DMS114 treated with DMSO at 0.1 percent for 48 hours (cell line): ENCODE measurements around the gene NKAPD1.
"Not testable (repeated sequence)": the region's sequence is repeated elsewhere in the genome, so short reads cannot be mapped to it uniquely, and the experiment has no call there.

Source experiments
- DNase-seq: peaks from one replicate; lab custom pipeline; 2025; ENCODE audit not compliant: unreplicated experiment; lab: John Stamatoyannopoulos, UW

NKAPD1 gene

DNA sequence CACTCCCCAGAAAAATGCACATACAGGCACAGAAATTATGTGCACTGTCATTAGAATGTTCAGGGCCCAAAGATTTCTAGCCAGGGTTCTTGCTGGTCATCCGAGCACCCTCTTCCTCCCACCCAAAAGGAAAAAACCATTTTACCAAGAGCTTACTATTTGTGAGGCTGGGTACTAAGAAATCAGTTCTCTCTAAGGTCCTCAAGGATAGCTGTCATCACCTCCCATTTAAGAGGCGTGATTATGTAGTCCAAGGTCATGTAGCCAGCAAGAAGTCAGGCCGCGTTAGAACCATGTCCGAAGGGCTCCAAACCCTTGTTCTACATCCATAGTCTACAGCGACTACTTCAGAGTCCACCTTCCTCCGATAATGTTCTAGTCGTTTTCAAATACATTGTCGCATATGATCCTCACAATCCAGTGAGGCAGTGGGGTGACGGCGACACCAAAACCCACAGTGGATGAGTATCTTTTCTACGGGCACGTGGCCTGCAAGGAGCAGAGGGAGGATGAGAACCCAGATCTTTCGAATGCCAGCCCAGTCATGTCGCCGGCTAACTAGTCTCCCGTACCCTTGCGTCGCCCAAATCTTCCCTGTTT, 11.8 kb downstream of the NKAPD1 start:
- DNase-seq = no peak

DNA sequence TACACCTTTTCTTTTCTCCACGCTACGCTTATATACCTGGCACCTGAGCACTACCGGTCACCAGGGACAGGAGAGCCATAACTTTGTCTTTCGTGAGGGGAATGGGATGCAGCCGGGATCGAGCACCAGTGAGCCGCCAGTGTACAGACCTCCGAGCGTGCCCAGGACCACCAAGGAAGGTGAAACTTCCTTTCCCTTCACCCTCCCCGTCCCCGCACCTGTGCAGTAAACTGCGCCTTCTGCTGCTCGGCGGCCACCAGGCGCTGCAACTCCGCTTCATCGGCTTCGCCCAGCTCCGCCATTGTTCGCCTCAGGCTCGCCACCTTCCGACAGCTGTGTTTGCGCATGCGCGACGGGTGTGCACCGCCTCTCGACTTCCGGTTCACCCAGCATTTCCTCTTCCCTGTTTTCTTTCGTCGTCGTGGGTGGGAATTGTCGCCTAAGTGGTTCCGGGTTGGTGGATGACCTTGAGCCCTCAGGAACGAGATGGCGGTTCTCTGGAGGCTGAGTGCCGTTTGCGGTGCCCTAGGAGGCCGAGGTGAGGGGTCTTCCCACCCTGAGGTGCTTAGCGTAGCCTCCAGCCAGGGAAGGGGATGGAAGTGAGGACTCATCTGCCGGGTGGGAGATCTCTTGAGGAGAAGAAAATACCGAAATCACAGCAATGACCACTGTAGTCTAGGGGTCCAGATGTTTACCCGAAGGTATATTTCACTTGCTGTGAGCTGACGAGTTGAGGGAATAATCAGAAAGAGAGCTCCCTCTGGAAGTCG, 12.5 kb downstream of the NKAPD1 start, which contains the start of the genes SDHD and TIMM8B:
Gene SDHD (plus strand): TSS at position 452 of the 770 bp plus-strand sequence. CDS start 35 bp downstream, at position 487.
Gene TIMM8B (minus strand): TSS at position 335 of the 770 bp plus-strand sequence. CDS start 33 bp downstream, at position 302.
- DNase-seq = peak; percentile 87

DNA sequence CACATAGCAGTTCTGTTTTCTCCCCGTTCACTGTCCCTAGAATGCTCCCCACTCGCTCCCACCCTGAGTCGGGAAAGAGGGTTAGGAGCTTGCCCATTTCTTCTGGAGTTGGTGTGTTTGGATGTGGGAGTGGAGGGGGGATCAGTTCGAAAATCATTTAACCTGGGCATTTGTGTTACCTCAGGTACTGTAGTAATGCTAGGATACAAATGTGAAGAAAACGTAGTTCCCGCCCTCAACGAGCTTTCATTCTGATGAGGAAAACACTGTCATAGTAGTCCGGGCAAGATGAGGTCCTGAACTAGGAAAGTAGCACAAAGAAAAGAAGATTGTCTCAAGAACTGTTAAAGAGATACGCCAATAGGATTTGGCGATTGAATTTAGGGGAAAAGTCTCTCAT, 13.1 kb downstream of the NKAPD1 start:
- no peak for DNase-seq

DNA sequence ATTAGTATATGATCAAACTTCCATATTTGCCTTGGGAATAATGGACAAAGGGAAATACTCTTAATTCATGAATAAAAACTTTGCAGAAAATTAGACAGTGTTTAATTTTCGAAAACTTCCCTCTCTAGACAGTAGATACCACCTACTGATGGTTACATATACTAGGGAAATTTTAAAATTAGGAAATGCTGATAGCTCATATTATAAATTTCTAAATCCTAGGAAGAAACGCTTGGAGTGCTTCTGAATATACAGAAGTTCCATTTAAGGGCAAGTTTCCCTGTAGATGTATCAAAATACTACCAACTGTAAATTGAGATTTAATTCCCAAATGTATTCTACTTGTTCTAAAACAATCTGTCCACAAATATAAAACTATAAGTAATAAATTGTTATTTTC, 21.2 kb downstream of the NKAPD1 start:
- not testable (repeated sequence) for DNase-seq

DNA sequence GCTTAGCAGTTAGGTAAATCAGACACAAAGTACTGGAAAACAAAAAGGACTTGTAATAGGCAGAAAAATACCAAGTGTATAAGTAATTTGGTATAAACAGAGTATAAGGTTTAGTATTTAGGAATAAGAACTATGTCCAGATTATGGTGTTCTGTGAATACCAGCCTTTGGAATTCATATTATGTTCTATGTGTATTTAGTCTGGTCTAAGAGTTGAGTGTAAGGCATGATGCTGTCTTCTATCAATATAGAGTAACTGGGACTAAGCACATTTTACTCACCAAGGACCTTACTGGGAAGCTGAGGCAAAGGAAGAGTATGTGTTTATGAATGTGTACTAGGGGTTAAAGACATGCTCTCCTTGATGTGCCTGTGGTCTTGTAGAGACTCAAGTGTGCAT, 22.1 kb downstream of the NKAPD1 start:
- no peak for DNase-seq

DNA sequence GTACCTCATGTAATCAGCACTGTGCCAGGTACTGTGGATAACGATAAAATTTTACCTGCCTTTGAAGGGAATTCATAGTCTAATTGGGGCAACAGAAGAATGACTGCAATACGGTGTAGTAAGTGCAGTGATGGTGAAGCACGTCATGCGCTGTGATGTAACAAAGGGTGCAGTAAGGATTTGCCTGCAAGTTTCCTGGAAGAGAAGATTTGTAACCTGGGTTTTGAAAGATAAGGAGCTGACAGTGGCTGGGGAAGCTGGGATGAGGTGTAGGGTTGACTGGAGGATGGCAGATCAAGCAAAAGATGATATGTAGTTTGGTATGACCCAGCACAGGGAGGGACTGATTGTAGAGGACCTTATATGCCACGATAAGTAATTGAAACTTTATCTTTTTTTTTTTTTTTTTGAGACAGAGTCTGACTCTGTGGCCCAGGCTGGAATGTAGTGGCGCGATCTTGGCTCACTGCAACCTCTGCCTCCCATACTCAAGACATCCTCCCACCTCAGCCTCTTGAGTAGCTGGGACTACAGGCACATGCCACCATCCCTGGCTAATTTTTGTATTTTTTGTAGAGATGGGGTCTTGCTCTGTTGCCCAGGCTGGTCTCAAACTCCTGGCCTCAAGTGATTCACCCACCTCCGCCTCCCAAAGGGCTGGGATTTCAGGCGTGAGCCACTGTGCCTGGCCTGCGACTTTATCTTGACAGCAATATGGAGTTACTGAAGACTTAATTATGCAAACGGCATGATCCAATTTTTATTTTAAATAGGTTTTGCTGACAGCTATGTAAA, 23.8 kb downstream of the NKAPD1 start:
- no peak for DNase-seq

DNA sequence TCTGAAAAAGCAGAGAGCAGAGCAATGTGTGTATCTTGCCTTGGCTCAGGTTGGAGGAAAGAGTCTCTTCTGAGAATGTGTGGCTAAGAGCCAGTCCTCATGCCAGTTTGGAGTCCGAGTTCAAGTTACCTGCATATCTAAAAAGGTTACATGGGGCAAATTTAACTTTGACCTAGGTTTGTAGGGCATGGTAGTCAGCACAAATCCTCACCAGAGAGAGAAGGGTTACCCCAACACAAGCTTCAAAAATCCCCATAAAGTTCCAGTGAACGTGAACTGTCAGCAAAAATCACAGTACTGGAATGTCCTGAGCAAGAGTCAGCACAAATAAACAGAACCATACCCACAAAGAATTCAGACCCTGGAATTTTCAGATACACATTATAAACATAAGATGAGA, 26.4 kb downstream of the NKAPD1 start:
- DNase-seq = no peak

DNA sequence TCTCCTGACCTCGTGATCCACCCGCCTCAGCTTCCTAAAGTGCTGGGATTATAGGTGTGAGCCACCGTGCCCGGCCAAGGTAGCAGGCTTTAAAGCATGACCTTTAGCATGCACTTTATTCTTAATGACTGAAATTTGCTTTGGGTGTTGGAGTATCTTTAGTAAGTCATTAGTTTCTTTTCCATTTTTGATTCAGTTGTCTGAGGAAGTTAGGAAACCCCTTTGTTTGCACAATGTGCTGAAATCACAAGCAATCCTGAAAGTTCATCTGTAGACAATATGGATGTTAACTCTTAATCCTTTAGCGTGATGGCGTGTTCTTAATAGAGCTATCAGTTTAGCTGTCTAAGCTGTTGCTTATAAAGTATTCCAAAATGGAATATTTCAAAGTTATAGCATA, 29.3 kb downstream of the NKAPD1 start:
- DNase-seq = no peak

DNA sequence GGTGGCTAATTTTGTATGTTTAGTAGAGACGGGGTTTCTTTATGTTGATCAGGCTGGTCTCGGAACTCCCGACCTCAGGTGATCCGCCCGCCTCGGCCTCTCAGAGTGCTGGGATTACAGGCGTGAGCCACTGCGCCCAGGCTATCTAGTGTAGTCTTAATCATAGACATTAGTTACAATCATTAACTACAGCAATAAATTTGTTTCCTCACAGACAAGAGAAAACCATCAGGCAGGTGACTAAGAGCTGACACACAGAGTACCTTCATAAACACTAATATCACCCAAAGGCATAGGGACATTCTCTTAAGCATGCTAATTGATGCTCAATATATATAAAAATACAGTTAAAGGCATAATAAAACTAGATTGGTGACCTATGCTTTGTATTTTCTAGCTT, 32.0 kb downstream of the NKAPD1 start:
- no peak for DNase-seq

DNA sequence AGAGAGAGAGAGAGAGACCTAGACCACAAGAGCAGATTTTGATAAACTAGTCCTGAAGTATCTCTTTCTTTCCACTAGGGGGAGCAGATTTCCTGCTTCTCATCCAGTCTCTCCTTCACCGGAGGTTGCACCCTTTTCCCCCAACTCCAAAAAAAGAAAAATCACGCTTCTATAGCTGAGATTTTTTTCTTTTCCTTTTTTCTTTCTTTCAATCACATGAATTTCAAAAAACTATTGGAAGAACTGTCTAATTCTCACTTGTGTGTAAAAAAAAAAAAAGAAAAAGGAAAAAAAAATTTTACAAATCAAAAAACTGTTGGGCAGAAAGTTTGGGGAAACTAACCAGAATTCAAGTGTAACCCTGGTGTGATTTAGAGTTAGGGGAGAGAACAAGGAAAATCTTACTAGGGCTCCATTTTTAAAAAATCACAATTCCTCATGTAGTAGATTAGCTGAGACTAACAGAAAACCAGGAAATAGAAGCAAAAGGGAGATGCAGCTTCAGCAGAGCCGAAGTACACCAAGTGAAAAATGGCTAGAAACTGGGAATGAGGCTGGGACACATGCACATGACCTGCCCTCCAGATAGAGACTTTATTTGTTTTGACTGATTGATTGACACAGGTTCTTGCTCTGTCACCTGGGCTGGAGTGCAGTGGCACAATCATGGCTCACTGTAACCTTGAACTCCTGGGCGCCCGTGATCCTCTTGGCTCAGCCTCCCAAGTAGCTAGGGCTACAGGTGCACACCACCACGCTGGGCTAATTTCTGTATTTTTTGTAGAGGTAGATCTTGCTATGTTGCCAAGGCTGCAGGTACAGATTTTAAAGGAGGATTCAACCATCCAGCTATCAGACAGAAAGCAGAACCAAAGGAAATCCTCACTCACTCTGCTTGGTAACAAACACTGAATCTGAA, 39.7 kb downstream of the NKAPD1 start:
- DNase-seq = peak; percentile 73

DNA sequence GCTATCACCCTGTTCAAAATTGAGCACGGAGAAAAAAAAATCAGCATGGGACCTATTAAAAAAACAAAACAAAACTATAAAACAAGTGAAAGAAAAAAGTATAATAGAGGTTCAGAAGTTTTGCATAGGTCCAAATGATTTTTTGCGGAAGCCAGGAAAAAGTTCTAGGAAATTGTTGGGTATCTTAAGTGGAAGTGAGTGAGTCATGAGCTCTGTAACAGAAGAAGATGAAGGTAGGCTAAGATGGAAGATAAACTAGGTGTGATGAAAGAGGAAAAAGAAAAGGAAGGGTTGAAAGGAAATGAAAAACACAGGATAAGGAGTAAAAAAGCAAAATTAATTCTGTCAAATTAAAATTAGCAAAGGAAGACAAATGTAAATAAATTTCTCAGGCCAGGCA, 40.4 kb downstream of the NKAPD1 start:
- DNase-seq = no peak

DNA sequence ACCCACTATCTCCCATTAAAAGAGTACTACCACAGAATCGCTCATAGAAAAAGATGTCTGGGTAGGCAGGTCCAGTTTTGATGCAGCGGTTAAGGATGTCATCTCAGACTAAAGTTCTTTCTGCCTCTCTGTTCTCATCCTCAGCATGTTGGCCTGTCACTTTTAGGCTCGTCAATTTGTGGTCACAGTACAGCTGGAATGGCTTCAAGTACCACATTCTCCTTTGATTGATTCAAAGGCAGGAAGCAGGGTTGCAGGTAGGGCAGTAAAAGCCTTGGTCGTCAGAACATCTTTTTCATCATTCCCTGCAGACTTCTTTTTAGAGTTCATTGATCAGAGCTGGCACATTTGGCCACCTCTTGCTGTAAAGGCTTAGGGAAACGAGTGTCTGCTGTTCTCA, 41.3 kb downstream of the NKAPD1 start:
- no peak for DNase-seq

DNA sequence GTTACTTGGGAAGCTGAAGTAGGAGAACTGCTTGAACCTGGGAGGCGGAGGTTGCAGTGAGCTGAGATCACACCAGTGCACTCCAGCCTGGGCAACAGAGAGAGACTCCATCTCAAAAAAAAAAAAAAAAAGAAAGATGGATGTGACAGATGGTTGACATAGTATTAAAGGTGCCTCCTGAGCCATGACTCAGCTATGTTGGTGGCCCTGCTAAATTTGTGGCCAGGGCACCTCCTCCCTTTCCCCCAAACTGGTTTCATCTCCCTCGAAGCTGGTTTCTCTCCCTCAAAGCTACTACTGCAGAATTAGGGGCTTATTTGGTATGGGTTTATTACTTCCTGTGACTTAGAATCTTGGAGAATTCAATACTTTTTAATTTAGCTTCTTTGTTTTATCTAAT, 44.1 kb downstream of the NKAPD1 start:
- DNase-seq = no peak

DNA sequence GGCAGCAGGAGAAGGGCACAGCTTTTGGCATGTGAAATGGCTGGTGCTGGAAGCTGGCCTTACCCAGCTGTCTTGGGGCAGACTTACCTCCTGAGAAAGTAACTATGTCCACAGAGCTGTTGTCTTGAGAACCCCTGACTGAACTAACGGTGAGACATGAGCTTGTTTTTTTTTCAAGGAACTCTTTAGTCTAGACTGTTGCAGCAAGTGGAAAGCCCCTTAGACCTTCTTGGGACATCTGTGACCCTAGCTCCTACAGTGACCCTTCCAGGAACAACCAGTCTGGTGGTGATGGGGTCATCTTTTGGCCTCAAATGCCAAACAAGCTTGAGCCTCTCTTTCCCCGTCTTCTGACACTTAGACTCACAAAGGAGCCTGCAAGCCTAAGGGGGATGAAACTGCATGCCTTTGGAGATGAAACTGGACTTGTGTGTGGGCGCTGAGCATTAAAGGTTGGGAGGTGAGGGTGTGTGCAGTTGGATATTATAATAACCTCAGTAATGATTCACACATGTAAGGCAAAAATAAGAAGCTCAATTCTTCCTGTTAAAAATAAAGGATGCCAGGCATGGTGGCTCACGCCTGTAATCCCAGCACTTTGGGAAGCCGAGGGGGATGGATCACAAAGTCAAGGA, 48.0 kb downstream of the NKAPD1 start:
- DNase-seq = no peak

DNA sequence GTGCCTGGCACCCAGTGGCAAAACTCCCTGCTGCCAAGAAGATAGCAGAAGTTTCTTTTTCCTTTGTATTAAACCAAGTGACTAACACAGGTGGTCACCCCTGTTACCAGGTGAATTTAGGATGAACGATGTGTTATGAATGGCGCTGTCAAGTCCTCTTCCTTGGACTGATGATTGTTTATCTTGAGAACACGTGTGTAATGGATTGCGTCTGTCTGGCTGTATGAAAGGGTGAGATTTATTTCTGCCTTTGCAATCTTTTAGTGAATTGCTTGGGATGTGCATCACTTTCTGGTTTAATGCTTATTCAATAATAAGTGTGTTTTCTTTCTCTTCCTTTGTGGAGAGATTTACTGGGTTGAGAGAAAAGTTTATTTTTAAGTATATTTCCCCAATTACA, 49.0 kb downstream of the NKAPD1 start:
- DNase-seq = no peak

DNA sequence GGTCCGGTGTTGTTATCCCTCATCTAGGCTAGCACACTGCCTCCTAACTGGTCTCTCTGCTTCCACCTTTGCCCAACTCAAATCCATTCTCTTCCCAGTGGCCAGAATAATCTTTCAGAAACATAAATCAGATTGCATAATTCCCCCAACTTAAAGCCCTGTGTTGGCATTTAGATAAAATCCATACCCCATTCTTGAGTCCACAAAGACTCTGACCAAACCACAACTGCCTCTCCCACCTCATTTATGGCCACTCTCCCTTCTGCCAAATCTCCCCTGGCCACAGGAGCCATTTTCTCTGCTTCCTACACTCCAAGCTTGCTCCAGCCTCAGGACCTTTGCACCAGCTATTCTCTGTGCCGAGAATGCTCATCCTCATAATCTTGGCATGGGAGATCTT, 53.0 kb downstream of the NKAPD1 start:
- DNase-seq = no peak

DNA sequence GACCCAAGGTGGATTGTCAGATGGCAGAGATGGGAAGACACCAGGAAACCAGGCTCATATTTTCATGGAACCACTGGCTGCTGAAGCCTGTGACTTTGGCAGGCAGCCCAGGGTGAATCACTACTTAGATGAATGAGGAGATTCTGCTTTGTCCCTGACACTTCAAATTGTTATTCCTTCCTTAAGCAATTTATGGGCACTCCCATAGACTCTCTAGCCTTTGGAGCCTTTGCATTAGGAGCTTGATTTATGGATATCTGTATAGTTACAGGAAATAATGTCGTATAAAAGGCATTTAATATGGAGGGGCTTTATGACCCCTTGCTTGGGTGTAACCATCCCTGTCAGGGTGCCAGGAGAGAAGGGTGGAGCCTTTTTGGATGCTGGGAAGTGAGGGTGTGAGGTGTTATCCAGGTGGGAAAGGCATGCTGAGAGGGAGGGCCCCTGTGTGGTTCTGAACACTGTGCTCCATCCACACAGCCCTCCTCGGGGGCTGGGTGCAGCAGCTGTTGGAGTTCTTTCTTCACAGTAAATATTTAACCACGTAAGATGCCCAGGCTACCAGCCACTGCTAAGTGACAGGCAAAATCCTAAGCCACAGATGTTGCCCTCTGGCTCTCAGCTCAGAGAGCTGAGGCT, 54.5 kb downstream of the NKAPD1 start:
- no peak for DNase-seq

DNA sequence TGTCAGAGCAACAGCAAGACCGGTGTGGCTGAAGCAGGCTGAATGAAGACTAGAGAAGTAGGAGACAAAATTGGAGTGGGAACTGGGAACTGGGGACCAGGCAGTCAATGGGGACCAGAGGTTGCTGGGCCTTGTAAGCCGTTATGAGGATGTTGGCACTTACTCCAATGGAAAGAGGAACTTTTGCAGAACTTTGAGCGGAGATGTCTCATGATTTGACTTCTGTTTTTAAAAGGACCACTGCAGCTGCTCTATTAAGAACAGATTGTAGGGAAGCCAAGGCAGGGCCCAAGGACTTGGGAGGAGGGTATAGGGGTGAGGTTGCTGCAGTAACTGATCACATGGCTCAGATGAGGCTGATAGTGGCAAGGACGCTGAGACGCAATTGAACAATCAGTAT, 55.6 kb downstream of the NKAPD1 start:
- DNase-seq = no peak

DNA sequence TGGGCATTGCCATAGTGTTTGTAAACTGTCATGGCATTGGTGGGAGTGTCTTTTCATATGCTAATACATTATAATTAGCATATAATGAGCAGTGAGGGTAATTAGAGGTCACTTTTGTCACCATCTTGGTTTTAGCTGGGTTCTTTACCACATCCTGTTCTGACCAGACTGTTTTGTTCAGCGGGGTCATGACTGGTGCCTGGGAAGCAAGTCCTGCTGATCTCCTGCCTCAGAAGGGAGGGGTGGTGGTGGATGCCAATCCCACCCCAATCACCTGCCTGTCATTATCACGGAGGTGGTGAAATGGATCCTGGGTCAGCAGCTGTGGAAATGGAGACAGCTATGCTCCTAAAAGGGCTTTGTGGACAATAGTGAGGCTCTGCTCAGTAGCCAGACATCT, 58.6 kb downstream of the NKAPD1 start:
- DNase-seq = no peak

DNA sequence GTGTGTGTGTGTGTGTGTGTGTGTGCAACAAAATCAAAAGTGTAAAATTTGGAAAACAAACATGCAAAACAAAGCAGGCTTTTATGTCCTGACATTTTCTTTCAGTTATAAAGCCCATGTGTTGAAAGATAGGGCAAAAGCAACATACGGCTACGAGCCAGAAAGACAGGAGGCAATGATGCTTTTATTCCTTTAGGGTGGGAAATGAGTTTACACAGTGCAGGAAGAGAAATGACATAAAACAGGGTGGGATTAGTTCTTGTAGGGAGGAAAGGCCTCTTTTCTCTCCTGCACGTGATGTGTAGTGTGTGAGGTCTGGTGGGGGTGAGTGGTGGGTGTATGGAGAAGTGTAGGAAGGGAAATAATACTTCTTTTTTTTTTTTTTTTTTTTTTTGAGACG, 60.4 kb downstream of the NKAPD1 start:
- DNase-seq = no peak
